H9 (cell line): ENCODE data around the gene USPL1. TPM values are rescaled to one million over a fixed set of nuclear protein-coding genes. Genes with fewer than 3 reads are reported as not detected.

Experiments used
- DNase-seq: peaks from one replicate; pipeline ENCODE4 v3.0.0-alpha.2; 2017
- H2AFZ ChIP-seq: one replicate; pipeline ENCODE4 v1.6.1; 2013; ENCODE audit warnings: mild to moderate bottlenecking, low read length, control low read depth, moderate library complexity
- H2AK5ac ChIP-seq: 2 replicates; pipeline ENCODE4 v1.6.1; 2013; ENCODE audit warnings: low read length, control low read depth, mixed read lengths; ENCODE audit not compliant: insufficient read length
- H2BK120ac ChIP-seq: one replicate; pipeline ENCODE4 v1.6.1; 2013; ENCODE audit warnings: low read depth, mild to moderate bottlenecking, low read length, control low read depth, inconsistent platforms; ENCODE audit not compliant: poor library complexity, severe bottlenecking
- H2BK12ac ChIP-seq: 2 replicates; pipeline ENCODE4 v1.6.1; 2013; ENCODE audit warnings: low read length, control low read depth, mixed read lengths, low read depth; ENCODE audit not compliant: insufficient read length
- H2BK15ac ChIP-seq: 2 replicates; pipeline ENCODE4 v1.6.1; 2013; ENCODE audit warnings: low read depth, low read length, control low read depth
- H2BK20ac ChIP-seq: one replicate; pipeline ENCODE4 v1.6.1; 2013; ENCODE audit warnings: low read depth, mild to moderate bottlenecking, low read length, control low read depth, inconsistent platforms; ENCODE audit not compliant: poor library complexity, severe bottlenecking
- H2BK5ac ChIP-seq: 2 replicates; pipeline ENCODE4 v1.6.1; 2013; ENCODE audit warnings: low read length, control low read depth, mixed read lengths; ENCODE audit not compliant: insufficient read length
- H3K14ac ChIP-seq: 2 replicates; pipeline ENCODE4 v1.6.1; 2013; ENCODE audit warnings: low read length, control low read depth; ENCODE audit not compliant: insufficient read depth
- H3K18ac ChIP-seq: 2 replicates; pipeline ENCODE4 v1.6.1; 2013; ENCODE audit warnings: low read depth, mild to moderate bottlenecking, mixed read lengths, low read length, control low read depth; ENCODE audit not compliant: insufficient read length
- H3K23ac ChIP-seq: 2 replicates; pipeline ENCODE4 v1.6.1; 2013; ENCODE audit warnings: low read length, control low read depth, mixed read lengths, low read depth; ENCODE audit not compliant: insufficient read length
- H3K23me2 ChIP-seq: 2 replicates; pipeline ENCODE4 v1.6.1; 2013; ENCODE audit warnings: low read depth, mild to moderate bottlenecking, mixed read lengths, low read length, control low read depth; ENCODE audit not compliant: insufficient read length, poor library complexity, severe bottlenecking
- H3K27ac ChIP-seq: 2 replicates; pipeline ENCODE4 v1.5.1; 2013; ENCODE audit warnings: low read length, control low read depth, mixed read lengths, low read depth; ENCODE audit not compliant: insufficient read length
- H3K27me3 ChIP-seq: 2 replicates; pipeline ENCODE4 v1.6.1; 2013; ENCODE audit warnings: low read length, control low read depth, inconsistent platforms; ENCODE audit not compliant: insufficient read depth
- H3K4ac ChIP-seq: 2 replicates; pipeline ENCODE4 v1.6.1; 2013; ENCODE audit warnings: low read depth, mild to moderate bottlenecking, control low read depth, inconsistent platforms, low read length, moderate library complexity
- H3K4me1 ChIP-seq: 2 replicates; pipeline ENCODE4 v1.6.1; 2013; ENCODE audit warnings: low read length, control low read depth, inconsistent platforms; ENCODE audit not compliant: insufficient read depth
- H3K4me2 ChIP-seq: 2 replicates; pipeline ENCODE4 v1.6.1; 2013; ENCODE audit warnings: low read length, control low read depth, mixed read lengths; ENCODE audit not compliant: insufficient read length, insufficient read depth
- H3K56ac ChIP-seq: 2 replicates; pipeline ENCODE4 v1.6.1; 2013; ENCODE audit warnings: low read depth, mild to moderate bottlenecking, mixed read lengths, low read length, control low read depth; ENCODE audit not compliant: insufficient read length
- H3K79me1 ChIP-seq: 2 replicates; pipeline ENCODE4 v1.6.1; 2013; ENCODE audit warnings: low read depth, mild to moderate bottlenecking, moderate library complexity, low read length, control low read depth, inconsistent platforms; ENCODE audit not compliant: insufficient read depth, poor library complexity, severe bottlenecking
- H3K79me2 ChIP-seq: 2 replicates; pipeline ENCODE4 v1.6.1; 2013; ENCODE audit warnings: low read length, control low read depth, inconsistent platforms; ENCODE audit not compliant: insufficient read depth
- H3K9ac ChIP-seq: 2 replicates; pipeline ENCODE4 v1.6.1; 2013; ENCODE audit warnings: low read length, control low read depth, mixed read lengths; ENCODE audit not compliant: insufficient read length; ENCODE audit errors: extremely low read depth
- H3K9me3 ChIP-seq: one replicate; pipeline ENCODE4 v1.6.1; 2013; ENCODE audit warnings: low read depth, low read length, inconsistent platforms; ENCODE audit not compliant: control insufficient read depth
- H3T11ph ChIP-seq: one replicate; pipeline ENCODE4 v1.6.1; 2013; ENCODE audit warnings: mild to moderate bottlenecking, low read length, control low read depth, inconsistent platforms
- H4K20me1 ChIP-seq: one replicate; pipeline ENCODE4 v1.6.1; 2013; ENCODE audit not compliant: control insufficient read depth, insufficient read length, insufficient read depth
- H4K5ac ChIP-seq: 2 replicates; pipeline ENCODE4 v1.6.1; 2013; ENCODE audit warnings: low read depth, mild to moderate bottlenecking, mixed read lengths, low read length, control low read depth; ENCODE audit not compliant: insufficient read length
- H4K8ac ChIP-seq: replicated peaks from 2 replicates; pipeline ENCODE4 v1.6.1; 2013; ENCODE audit warnings: low read length, control low read depth, mixed read lengths, low read depth; ENCODE audit not compliant: insufficient read length
- H4K91ac ChIP-seq: 2 replicates; pipeline ENCODE4 v1.6.1; 2013; ENCODE audit warnings: low read depth, mild to moderate bottlenecking, moderate library complexity, mixed read lengths, low read length, control low read depth; ENCODE audit not compliant: insufficient read length
- H3K27ac Mint-ChIP-seq, 3 experiments: 2 replicates in 2 of 3; 3 replicates in 1 of 3; pipeline ENCODE4 v1.8.0; 2020 to 2021; ENCODE audit warnings: mixed read lengths in 3 of 3, mild to moderate bottlenecking in 1 of 3, moderate library complexity in 1 of 3
- H3K27me3 Mint-ChIP-seq: 2 replicates; pipeline ENCODE4 v1.8.0; 2021; ENCODE audit warnings: low read depth, mild to moderate bottlenecking, moderate library complexity, mixed read lengths
- H3K36me3 Mint-ChIP-seq, 3 experiments: 2 replicates in 2 of 3; 3 replicates in 1 of 3; pipeline ENCODE4 v1.8.0; 2020 to 2021; ENCODE audit warnings: low read depth in 3 of 3, mixed read lengths in 3 of 3; ENCODE audit not compliant: insufficient read depth in 1 of 3
- H3K4me1 Mint-ChIP-seq, 2 experiments: 2 replicates each; pipeline ENCODE4 v1.8.0; 2020; ENCODE audit warnings: mixed read lengths in 2 of 2
- H3K4me3 Mint-ChIP-seq, 2 experiments: 2 replicates in 1 of 2; 3 replicates in 1 of 2; pipeline ENCODE4 v1.8.0; 2020 to 2021; ENCODE audit warnings: mild to moderate bottlenecking in 2 of 2, mixed read lengths in 2 of 2, moderate library complexity in 1 of 2
- H3K9me3 Mint-ChIP-seq, 2 experiments: 2 replicates in 1 of 2; 3 replicates in 1 of 2; pipeline ENCODE4 v1.8.0; 2020; ENCODE audit warnings: mild to moderate bottlenecking in 2 of 2, mixed read lengths in 2 of 2, moderate library complexity in 1 of 2
- CTCF ChIP-seq: fragments of 200-600 bp; sonication (generic); conservative IDR thresholded peaks from 3 replicates; pipeline ENCODE4 v1.8.0; 2021; ENCODE audit warnings: antibody characterized with exemption, mild to moderate bottlenecking
- WGBS: extraction: QIAGEN DNeasy Blood & Tissue Kit; methylation state at CpG from one replicate; pipeline ENCODE4 v1.1.7; 2013; ENCODE audit warnings: missing lambda C conversion rate, low lambda C conversion rate, mixed read lengths; ENCODE audit not compliant: insufficient read length; ENCODE audit errors: extremely low coverage; 5-methylcytosine and 5-hydroxymethylcytosine counted together
- total RNA-seq: library from RNA; stranded (reverse); gene quantifications from 2 replicates; pipeline ENCODE4 v1.2.1, GENCODE V29; 2021

Gene USPL1
- total RNA-seq, 1 experiment from 2014 or later, result 17.6 TPM

- Histone ChIP-seq H3K23ac (no peak overlapping the region), H2BK20ac (no peak overlapping the region), H4K8ac (no peak overlapping the region), H3K4ac (no peak overlapping the region), H3K27me3 (no peaks in the 10 kb centered on the region), H3K18ac (no peak overlapping the region), H4K5ac (no peak overlapping the region), H3K79me2 (no peaks in the 10 kb centered on the region), H3K23me2 (no peaks in the 10 kb centered on the region), H2BK120ac (no peak overlapping the region), H3K27ac (no peak overlapping the region), H3K56ac (no peak overlapping the region), H3K79me1 (no peaks in the 10 kb centered on the region), H2BK15ac (no peak overlapping the region), H2AFZ (no peak overlapping the region), H2BK12ac (no peak overlapping the region), H3K9me3 (no peaks in the 10 kb centered on the region), H4K91ac (no peak overlapping the region), H4K20me1 (no peaks in the 10 kb centered on the region), H3K14ac (no peak overlapping the region), H2BK5ac (no peak overlapping the region), H3K9ac (no peak overlapping the region), H2AK5ac (no peak overlapping the region), H3T11ph (no peak overlapping the region), H3K4me2 (no peak overlapping the region), H3K4me1 (no peaks in the 10 kb centered on the region)
- Mint-ChIP-seq H3K36me3 (peaks cover 0 to 2% (median 0%) of the 10 kb centered on the region in 3 experiments; a peak in 1 of 7 replicates), H3K4me3 (no peak overlapping the region), H3K9me3 (no peaks in the 10 kb centered on the region), H3K4me1 (peaks cover 10 to 12% of the 10 kb centered on the region in 2 experiments), H3K27me3 (no peaks in the 10 kb centered on the region), H3K27ac (no peak overlapping the region)
- no peak for DNase-seq
- no CpG with 5 or more reads among the region's 4 CpGs for WGBS
- no peak for TF ChIP-seq CTCF
Observed at GRCh38 chr13:30607908-30608307, 9.8 kb upstream of the USPL1 start.
